ENCODE data around the gene KLHL35.
"Not testable (repeated sequence)": the region's sequence is repeated elsewhere in the genome, so short reads cannot be mapped to it uniquely, and the experiment has no call there.

The KLHL35 gene

GRCh38 chr11:75388386-75389275, 44.4 kb downstream of the KLHL35 start:
- peak; percentile 78 for DNase-seq (ENCODE audit: low read depth)

- no peak for DNase-seq (ENCODE audit: low read depth)
Observed at GRCh38 chr11:75387736-75388294, 45.2 kb downstream of the KLHL35 start.

- DNase-seq (ENCODE audit: low read depth), result peak; percentile 55
Observed at GRCh38 chr11:75386942-75387630, 45.9 kb downstream of the KLHL35 start.

- peak; percentile 67 for DNase-seq (ENCODE audit: low read depth)
Observed at GRCh38 chr11:75384438-75385080, 48.4 kb downstream of the KLHL35 start.

- DNase-seq (ENCODE audit: low read depth), result no peak
Observed at GRCh38 chr11:75383246-75383645, 49.8 kb downstream of the KLHL35 start.

GRCh38 chr11:75380716-75381420, 52.1 kb downstream of the KLHL35 start:
- DNase-seq (ENCODE audit: low read depth), result peak; percentile 24

- no peak for DNase-seq (ENCODE audit: low read depth)
Observed at GRCh38 chr11:75380245-75380644, 52.8 kb downstream of the KLHL35 start.

GRCh38 chr11:75378776-75379175, 54.2 kb downstream of the KLHL35 start:
- DNase-seq (ENCODE audit: low read depth), result not testable (repeated sequence)

- DNase-seq (ENCODE audit: low read depth), result no peak
Observed at GRCh38 chr11:75376175-75376574, 56.8 kb downstream of the KLHL35 start.

- DNase-seq (ENCODE audit: low read depth), result no peak
Observed at GRCh38 chr11:75375626-75376025, 57.4 kb downstream of the KLHL35 start.

GRCh38 chr11:75374646-75375045, 58.4 kb downstream of the KLHL35 start:
- DNase-seq (ENCODE audit: low read depth), result no peak

- no peak for DNase-seq (ENCODE audit: low read depth)
Observed at GRCh38 chr11:75373201-75373600, 59.8 kb downstream of the KLHL35 start.

Measured in EH (cell line).